Measurements from ENCODE around the gene IL1R1. TPM values are rescaled to one million over a fixed set of nuclear protein-coding genes. Genes with fewer than 3 reads are reported as not detected.

IL1R1 gene
- total and polyA plus RNA-seq, 10 donors = 7.6 to 163 (median 73.3) TPM

DNA sequence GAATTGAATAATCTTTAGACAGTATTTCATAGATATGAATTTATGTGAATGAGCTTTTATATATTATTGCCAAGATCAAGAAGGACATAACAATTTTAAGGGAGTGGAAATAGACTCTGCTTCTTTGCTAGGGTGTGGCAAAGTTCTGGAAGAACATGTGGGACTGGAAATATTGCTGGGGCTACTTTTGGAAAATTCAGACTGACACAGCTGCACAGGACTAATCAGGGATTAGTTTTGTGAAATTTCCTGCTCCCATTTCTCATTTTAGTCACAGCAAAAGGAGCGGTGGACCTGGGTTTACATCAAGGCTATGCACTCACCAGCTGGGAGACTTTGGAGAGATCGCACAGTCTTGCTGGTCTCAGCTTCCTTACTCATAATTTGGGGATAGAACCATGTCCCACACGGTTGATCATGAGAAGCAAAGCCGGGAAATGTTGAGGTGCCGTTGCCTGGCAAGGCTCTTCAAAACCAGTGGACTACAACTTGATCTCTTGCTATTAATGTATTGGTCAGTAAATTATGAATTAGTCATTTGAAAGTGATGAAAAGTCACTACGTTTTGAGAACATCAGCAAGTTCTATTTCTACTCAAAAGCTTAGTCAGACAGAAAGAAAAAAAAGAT, 86.7 kb downstream of the IL1R1 start:
- no peaks in the 10 kb centered on the region for H3K9me3 ChIP-seq
- H3K27ac ChIP-seq = no peak overlapping the region
- no peak for TF ChIP-seq CTCF (IDR thresholded peaks at IDR 0.05 in 8 of 11, conservative IDR thresholded peaks at IDR 0.05 in 3 of 11)
- TF ChIP-seq POLR2A (IDR thresholded peaks at IDR 0.05) = no peak
- TF ChIP-seq POLR2AphosphoS5 (IDR thresholded peaks at IDR 0.05) = no peak
- peaks cover 9 to 27% (median 22%) of the 10 kb centered on the region in 6 donors for H3K4me1 ChIP-seq
- H3K36me3 ChIP-seq = no peaks in the 10 kb centered on the region
- DNase-seq = no peak
- intact Hi-C loops (cut with DNase I; ENCODE audit: low total_unique reads) = no loop called here
- H3K4me3 ChIP-seq = no peak overlapping the region
- WGBS, 5 donors = 80 to 88% (median 81%) methylated on average over 6 of the region's 6 CpGs
- no peaks in the 10 kb centered on the region for H3K27me3 ChIP-seq (replicated peaks in 1 of 7)

Other genes starting within 250 kb of the IL1R1 start
- gene IL1R2, start 150.8 kb upstream of the IL1R1 start, total RNA-seq = 100 to 1,000 TPM in 6 of 7 donors, 10 to 100 TPM in 1; 24.5 to 607 (median 140) TPM
- gene IL1R2, start 150.8 kb upstream of the IL1R1 start, polyA plus RNA-seq = 10 to 100 TPM; 20.1 to 62.9 (median 22.6) TPM
- under 1 TPM in 3 of 7 donors, not detected in 4; 0.13 to 0.49 (median 0.23) TPM for gene IL1RL2, start 44.3 kb downstream of the IL1R1 start, total RNA-seq
- gene IL1RL2, start 44.3 kb downstream of the IL1R1 start, polyA plus RNA-seq = under 1 TPM; 0.05 to 0.13 (median 0.06) TPM
- gene IL1RL1, start 168.8 kb downstream of the IL1R1 start, total RNA-seq = 10 to 100 TPM in 1 of 7 donors, 1 to 10 TPM in 5, under 1 TPM in 1; 0.57 to 19.6 (median 2.2) TPM
- under 1 TPM; 0.11 to 0.56 (median 0.16) TPM for gene IL1RL1, start 168.8 kb downstream of the IL1R1 start, polyA plus RNA-seq
- 10 to 100 TPM; 15.7 to 97.6 (median 26.3) TPM for gene IL18R1, start 213.1 kb downstream of the IL1R1 start, total RNA-seq
- 1 to 10 TPM; 2.2 to 4.8 (median 3.6) TPM for gene IL18R1, start 213.1 kb downstream of the IL1R1 start, polyA plus RNA-seq

Measured in spleen (tissue), 11 donors.